Measurements from ENCODE around the gene HDAC8. TPM values are rescaled to one million over a fixed set of nuclear protein-coding genes. Genes with fewer than 3 reads are reported as not detected.

The HDAC8 gene
- total and polyA plus RNA-seq, 9 donors = 15.4 to 22.0 (median 17.7) TPM

- H3K27ac ChIP-seq (ENCODE audit: low read length) = no peak overlapping the region
- peaks cover 9% of the 10 kb centered on the region for H3K27me3 ChIP-seq (ENCODE audit: control insufficient read depth, insufficient read depth, low read length)
- no peaks in the 10 kb centered on the region for H3K36me3 ChIP-seq (ENCODE audit: control insufficient read depth, insufficient read depth, low read length)
- H3K4me3 ChIP-seq (ENCODE audit: low read length) = no peak overlapping the region
- H3K9me3 ChIP-seq (replicated peaks; ENCODE audit: control insufficient read depth, low read depth, low read length) = no peaks in the 10 kb centered on the region
- H3K4me1 ChIP-seq (ENCODE audit: control insufficient read depth, insufficient read depth, low read length) = peaks cover 10% of the 10 kb centered on the region
- peak; percentile 38 for DNase-seq
- WGBS (ENCODE audit: insufficient coverage) = 52% methylated on average over 9 of the region's 9 CpGs
These were observed 93.8 kb downstream of the HDAC8 start for GRCh38 chrX:72478853-72479252.

GRCh38 chrX:72478351-72478750 is 94.3 kb downstream of the HDAC8 start:
- Histone ChIP-seq H3K27me3 (ENCODE audit: control insufficient read depth, insufficient read depth, low read length) (peaks cover 7% of the 10 kb centered on the region), H3K36me3 (ENCODE audit: control insufficient read depth, insufficient read depth, low read length) (no peaks in the 10 kb centered on the region), H3K9me3 (replicated peaks; ENCODE audit: control insufficient read depth, low read depth, low read length) (no peaks in the 10 kb centered on the region), H3K4me3 (ENCODE audit: low read length) (no peak overlapping the region), H3K4me1 (ENCODE audit: control insufficient read depth, insufficient read depth, low read length) (peaks cover 10% of the 10 kb centered on the region), H3K27ac (ENCODE audit: low read length) (peak overlapping the region; percentile 44)
- peak; percentile 32 for DNase-seq
- WGBS (ENCODE audit: insufficient coverage) = 26% methylated on average over 3 of the region's 8 CpGs

GRCh38 chrX:72477781-72478181 is 94.9 kb downstream of the HDAC8 start:
- no CpG with 5 or more reads among the region's 4 CpGs for WGBS (ENCODE audit: insufficient coverage)
- no peaks in the 10 kb centered on the region for H3K9me3 ChIP-seq (replicated peaks; ENCODE audit: control insufficient read depth, low read depth, low read length)
- DNase-seq = peak; percentile 93

GRCh38 chrX:72477376-72477775 is 95.3 kb downstream of the HDAC8 start:
- Histone ChIP-seq H3K4me1 (ENCODE audit: control insufficient read depth, insufficient read depth, low read length) (peaks cover 10% of the 10 kb centered on the region), H3K4me3 (ENCODE audit: low read length) (no peak overlapping the region), H3K36me3 (ENCODE audit: control insufficient read depth, insufficient read depth, low read length) (no peaks in the 10 kb centered on the region), H3K27ac (ENCODE audit: low read length) (peak overlapping the region; percentile 55), H3K27me3 (ENCODE audit: control insufficient read depth, insufficient read depth, low read length) (peaks cover 5% of the 10 kb centered on the region), H3K9me3 (replicated peaks; ENCODE audit: control insufficient read depth, low read depth, low read length) (no peaks in the 10 kb centered on the region)
- DNase-seq = no peak
- WGBS (ENCODE audit: insufficient coverage) = no CpG with 5 or more reads among the region's 2 CpGs

More at GRCh38 chrX:72477781-72478181, 94.9 kb downstream of the HDAC8 start:
- Histone ChIP-seq H3K27me3 (ENCODE audit: control insufficient read depth, insufficient read depth, low read length) (peaks cover 5% of the 10 kb centered on the region), H3K4me3 (ENCODE audit: low read length) (no peak overlapping the region), H3K27ac (ENCODE audit: low read length) (no peak overlapping the region), H3K36me3 (ENCODE audit: control insufficient read depth, insufficient read depth, low read length) (no peaks in the 10 kb centered on the region), H3K4me1 (ENCODE audit: control insufficient read depth, insufficient read depth, low read length) (peaks cover 10% of the 10 kb centered on the region)

- peak; percentile 36 for DNase-seq
- H3K4me3 ChIP-seq (ENCODE audit: low read length) = no peak overlapping the region
- H3K27me3 ChIP-seq (ENCODE audit: control insufficient read depth, insufficient read depth, low read length) = peaks cover 5% of the 10 kb centered on the region
- WGBS (ENCODE audit: insufficient coverage) = 59% methylated on average over 2 of the region's 6 CpGs
- no peak overlapping the region for H3K27ac ChIP-seq (ENCODE audit: low read length)
- no peaks in the 10 kb centered on the region for H3K36me3 ChIP-seq (ENCODE audit: control insufficient read depth, insufficient read depth, low read length)
- H3K9me3 ChIP-seq (replicated peaks; ENCODE audit: control insufficient read depth, low read depth, low read length) = no peaks in the 10 kb centered on the region
- H3K4me1 ChIP-seq (ENCODE audit: control insufficient read depth, insufficient read depth, low read length) = peaks cover 10% of the 10 kb centered on the region
These were observed 96.5 kb downstream of the HDAC8 start for GRCh38 chrX:72475952-72476668.

- Histone ChIP-seq H3K4me3 (ENCODE audit: low read length) (no peak overlapping the region), H3K9me3 (replicated peaks; ENCODE audit: control insufficient read depth, low read depth, low read length) (no peaks in the 10 kb centered on the region), H3K27ac (ENCODE audit: low read length) (no peak overlapping the region), H3K36me3 (ENCODE audit: control insufficient read depth, insufficient read depth, low read length) (no peaks in the 10 kb centered on the region), H3K4me1 (ENCODE audit: control insufficient read depth, insufficient read depth, low read length) (peaks cover 10% of the 10 kb centered on the region), H3K27me3 (ENCODE audit: control insufficient read depth, insufficient read depth, low read length) (peaks cover 5% of the 10 kb centered on the region)
- DNase-seq = no peak
- no CpG with 5 or more reads among the region's 1 CpG for WGBS (ENCODE audit: insufficient coverage)
These were observed 97.3 kb downstream of the HDAC8 start for GRCh38 chrX:72475338-72475737.

- Histone ChIP-seq H3K4me1 (ENCODE audit: control insufficient read depth, insufficient read depth, low read length) (no peaks in the 10 kb centered on the region), H3K36me3 (ENCODE audit: control insufficient read depth, insufficient read depth, low read length) (no peaks in the 10 kb centered on the region), H3K27me3 (ENCODE audit: control insufficient read depth, insufficient read depth, low read length) (peaks cover 2% of the 10 kb centered on the region), H3K9me3 (replicated peaks; ENCODE audit: control insufficient read depth, low read depth, low read length) (no peaks in the 10 kb centered on the region), H3K4me3 (ENCODE audit: low read length) (no peak overlapping the region), H3K27ac (ENCODE audit: low read length) (no peak overlapping the region)
- DNase-seq = no peak
- 50% methylated on average over 1 of the region's 3 CpGs for WGBS (ENCODE audit: insufficient coverage)
These were observed 102.0 kb downstream of the HDAC8 start for GRCh38 chrX:72470532-72471223.

- Histone ChIP-seq H3K4me3 (ENCODE audit: low read length) (no peak overlapping the region), H3K27ac (ENCODE audit: low read length) (no peak overlapping the region), H3K4me1 (ENCODE audit: control insufficient read depth, insufficient read depth, low read length) (no peaks in the 10 kb centered on the region), H3K9me3 (replicated peaks; ENCODE audit: control insufficient read depth, low read depth, low read length) (no peaks in the 10 kb centered on the region), H3K36me3 (ENCODE audit: control insufficient read depth, insufficient read depth, low read length) (no peaks in the 10 kb centered on the region), H3K27me3 (ENCODE audit: control insufficient read depth, insufficient read depth, low read length) (peaks cover 2% of the 10 kb centered on the region)
- no CpG with 5 or more reads among the region's 1 CpG for WGBS (ENCODE audit: insufficient coverage)
- DNase-seq = no peak
These were observed 102.5 kb downstream of the HDAC8 start for GRCh38 chrX:72470117-72470516.

- Histone ChIP-seq H3K4me3 (ENCODE audit: low read length) (no peak overlapping the region), H3K4me1 (ENCODE audit: control insufficient read depth, insufficient read depth, low read length) (no peaks in the 10 kb centered on the region), H3K36me3 (ENCODE audit: control insufficient read depth, insufficient read depth, low read length) (peaks cover 2% of the 10 kb centered on the region), H3K27me3 (ENCODE audit: control insufficient read depth, insufficient read depth, low read length) (no peaks in the 10 kb centered on the region), H3K27ac (ENCODE audit: low read length) (no peak overlapping the region), H3K9me3 (replicated peaks; ENCODE audit: control insufficient read depth, low read depth, low read length) (no peaks in the 10 kb centered on the region)
- 40% methylated on average over 1 of the region's 2 CpGs for WGBS (ENCODE audit: insufficient coverage)
- DNase-seq = no peak
These were observed 104.0 kb downstream of the HDAC8 start for GRCh38 chrX:72468607-72469006.

GRCh38 chrX:72467135-72467534 is 105.5 kb downstream of the HDAC8 start:
- Histone ChIP-seq H3K27me3 (ENCODE audit: control insufficient read depth, insufficient read depth, low read length) (no peaks in the 10 kb centered on the region), H3K36me3 (ENCODE audit: control insufficient read depth, insufficient read depth, low read length) (peaks cover 2% of the 10 kb centered on the region), H3K27ac (ENCODE audit: low read length) (no peak overlapping the region), H3K4me1 (ENCODE audit: control insufficient read depth, insufficient read depth, low read length) (no peaks in the 10 kb centered on the region), H3K9me3 (replicated peaks; ENCODE audit: control insufficient read depth, low read depth, low read length) (no peaks in the 10 kb centered on the region), H3K4me3 (ENCODE audit: low read length) (no peak overlapping the region)
- DNase-seq = no peak
- 96% methylated on average over 2 of the region's 4 CpGs for WGBS (ENCODE audit: insufficient coverage)
